HCT116 (cell line): ENCODE data around the gene MTHFD2L. TPM values are rescaled to one million over a fixed set of nuclear protein-coding genes. Genes with fewer than 3 reads are reported as not detected.

ENCODE experiments used
- ATAC-seq: fragments of 200-7000 bp; cut with Tn5 transposase; 2 replicates; pipeline ENCODE4 v1.9.1; 2020; ENCODE audit warnings: mild to moderate bottlenecking, moderate library complexity
- BruUV-seq: library from RNA; stranded (reverse); fragments of 400-500 nt; replicated peaks from 2 replicates; lab custom pipeline; 2021; lab: Mats Ljungman, UMichigan
- CTCF ChIA-PET: fragments of 300-600 bp; sonication (Branson Sonifier 250); formaldehyde crosslinking; loops from one replicate; lab custom pipeline; 2021; ENCODE audit warnings: antibody characterized with exemption; lab: Charles Lee
- POLR2A ChIA-PET: fragments of 300-600, 350-600 bp; sonication (Branson Sonifier 250); formaldehyde crosslinking; loops from one replicate; lab custom pipeline; 2021; ENCODE audit warnings: antibody characterized with exemption; lab: Charles Lee
- RAD21 ChIA-PET, 2 experiments: fragments of 300-600 bp; sonication (Branson Sonifier 250); formaldehyde crosslinking; loops; one replicate each; lab custom pipeline; 2023; ENCODE audit warnings: low total read pairs in 2 of 2; ENCODE audit not compliant: uncharacterized antibody in 2 of 2, unreplicated experiment in 2 of 2, low non-redundant PET in 1 of 2; lab: Charles Lee
- DNase-seq: peaks from one replicate; pipeline ENCODE4 v3.0.0-alpha.2; 2010; ENCODE audit warnings: low read depth, low spot score
- H2AFZ ChIP-seq: fragments of 200-600 bp; shearing (Covaris generic), sonication (generic); 2 replicates; pipeline ENCODE4 v1.6.1; 2017; ENCODE audit warnings: low read depth, mixed run types, mixed read lengths, antibody characterized with exemption, low read length; ENCODE audit not compliant: poor library complexity, severe bottlenecking
- H3K27ac ChIP-seq: 2 replicates; pipeline ENCODE4 v1.5.1; 2012; ENCODE audit warnings: low read depth, low read length
- H3K27me3 ChIP-seq: fragments of 200-600 bp; sonication (generic); 2 replicates; pipeline ENCODE4 v1.6.1; 2016; ENCODE audit warnings: mixed run types, low read length, mixed read lengths; ENCODE audit not compliant: insufficient read depth
- H3K36me3 ChIP-seq, 2 experiments: fragments of 200-500 bp in 1 of 2; fragments of 200-600 bp in 1 of 2; sonication (Bioruptor generic) in 1 of 2; sonication (generic) in 1 of 2; 2 replicates each; pipeline versions ENCODE4 v1.5.1 to v1.6.1; 2014 to 2016; ENCODE audit warnings: low read length in 2 of 2, inconsistent platforms in 1 of 2, mixed read lengths in 1 of 2, mixed run types in 1 of 2; ENCODE audit not compliant: insufficient read depth in 2 of 2, control insufficient read depth in 1 of 2
- H3K4me1 ChIP-seq, 2 experiments: fragments of 200-600 bp in 1 of 2; sonication (generic) in 1 of 2; 2 replicates each; pipeline versions ENCODE4 v1.5.1 to v1.6.1; 2012 to 2017; ENCODE audit warnings: low read length in 2 of 2, inconsistent platforms in 1 of 2, mild to moderate bottlenecking in 1 of 2, mixed read lengths in 1 of 2, mixed run types in 1 of 2, moderate library complexity in 1 of 2; ENCODE audit not compliant: insufficient read depth in 2 of 2, control insufficient read depth in 1 of 2
- H3K4me2 ChIP-seq: fragments of 200-600 bp; sonication (generic); 2 replicates; pipeline ENCODE4 v1.6.1; 2017; ENCODE audit warnings: mixed run types, low read length, mixed read lengths
- H3K4me3 ChIP-seq, 2 experiments: fragments of 200-600 bp in 1 of 2; sonication (generic) in 1 of 2; replicated peaks in 1 of 2; 2 replicates each; pipeline ENCODE4 v1.5.1; 2011 to 2016; ENCODE audit warnings: low read length in 2 of 2, control low read depth in 1 of 2, low read depth in 1 of 2, mild to moderate bottlenecking in 1 of 2, mixed read lengths in 1 of 2, mixed run types in 1 of 2
- H3K79me2 ChIP-seq: fragments of 200-600 bp; sonication (generic); 2 replicates; pipeline ENCODE4 v1.6.1; 2017; ENCODE audit warnings: mild to moderate bottlenecking, mixed run types, low read length, moderate library complexity, mixed read lengths; ENCODE audit not compliant: insufficient read depth
- H3K9ac ChIP-seq: fragments of 200-600 bp; sonication (generic); 2 replicates; pipeline ENCODE4 v1.6.1; 2016; ENCODE audit warnings: low read length, mixed read lengths
- H3K9me2 ChIP-seq: fragments of 200-600 bp; sonication (generic), shearing (Covaris generic); 2 replicates; pipeline ENCODE4 v1.6.1; 2017; ENCODE audit warnings: mixed run types, mild to moderate bottlenecking, moderate library complexity; ENCODE audit not compliant: insufficient read depth
- H3K9me3 ChIP-seq, 2 experiments: fragments of 200-500 bp in 1 of 2; fragments of 200-600 bp in 1 of 2; sonication (Bioruptor generic) in 1 of 2; sonication (generic) in 1 of 2; 2 replicates each; pipeline ENCODE4 v1.6.1; 2014 to 2017; ENCODE audit warnings: low read length in 2 of 2, mixed read lengths in 2 of 2, inconsistent platforms in 1 of 2, low read depth in 1 of 2, mild to moderate bottlenecking in 1 of 2, mixed run types in 1 of 2, moderate library complexity in 1 of 2; ENCODE audit not compliant: control insufficient read depth in 1 of 2, insufficient read depth in 1 of 2
- H4K20me1 ChIP-seq: fragments of 200-600 bp; sonication (generic), shearing (Covaris generic); 2 replicates; pipeline ENCODE4 v1.6.1; 2017; ENCODE audit warnings: mixed run types, mild to moderate bottlenecking, moderate library complexity; ENCODE audit not compliant: insufficient read depth
- ATF3 ChIP-seq: IDR thresholded peaks from 2 replicates; pipeline ENCODE4 v1.6.1; 2012
- CBX3 ChIP-seq: IDR thresholded peaks from 2 replicates; pipeline ENCODE4 v1.6.1; 2012; ENCODE audit warnings: low read depth
- CEBPB ChIP-seq: IDR thresholded peaks from 2 replicates; pipeline ENCODE4 v1.6.1; 2012; ENCODE audit warnings: low read depth
- EGR1 ChIP-seq: IDR thresholded peaks from 2 replicates; pipeline ENCODE4 v1.6.1; 2012; ENCODE audit warnings: low read depth
- ELF1 ChIP-seq: IDR thresholded peaks from 2 replicates; pipeline ENCODE4 v1.6.1; 2012; ENCODE audit warnings: low read depth, borderline replicate concordance
- EZH2 ChIP-seq: fragments of 200-600 bp; sonication (generic); IDR thresholded peaks from 2 replicates; pipeline ENCODE4 v1.6.1; 2017; ENCODE audit warnings: antibody characterized with exemption, mixed run types
- EZH2phosphoT487 ChIP-seq: fragments of 200-600 bp; IDR thresholded peaks from 2 replicates; pipeline ENCODE4 v1.6.1; 2018; ENCODE audit warnings: antibody characterized with exemption, borderline replicate concordance
- FOSL1 ChIP-seq: IDR thresholded peaks from 2 replicates; pipeline ENCODE4 v1.6.1; 2012; ENCODE audit warnings: low read depth
- MAX ChIP-seq: IDR thresholded peaks from 2 replicates; pipeline ENCODE4 v1.6.1; 2012
- POLR2A ChIP-seq: IDR thresholded peaks from 2 replicates; pipeline ENCODE4 v1.7.0; 2011; ENCODE audit warnings: borderline replicate concordance; ENCODE audit not compliant: insufficient read depth, insufficient read length; ENCODE audit errors: extremely low read depth
- POLR2AphosphoS5 ChIP-seq: IDR thresholded peaks from 2 replicates; pipeline ENCODE4 v1.6.1; 2011; ENCODE audit warnings: mild to moderate bottlenecking, low read depth, low read length, moderate library complexity
- RAD21 ChIP-seq: IDR thresholded peaks from 2 replicates; pipeline ENCODE4 v1.6.1; 2012; ENCODE audit warnings: low read depth, mild to moderate bottlenecking
- REST ChIP-seq: IDR thresholded peaks from 2 replicates; pipeline ENCODE4 v1.6.1; 2012; ENCODE audit warnings: low read depth
- SIN3A ChIP-seq: IDR thresholded peaks from 2 replicates; pipeline ENCODE4 v1.6.1; 2012; ENCODE audit warnings: low read depth
- SRF ChIP-seq: IDR thresholded peaks from 2 replicates; pipeline ENCODE4 v1.6.1; 2012; ENCODE audit warnings: low read depth
- TCF7L2 ChIP-seq: IDR thresholded peaks from 2 replicates; pipeline ENCODE4 v1.7.0; 2011; ENCODE audit warnings: borderline replicate concordance, inconsistent platforms; ENCODE audit not compliant: insufficient read depth, insufficient read length; ENCODE audit errors: extremely low read depth
- YY1 ChIP-seq: IDR thresholded peaks from 2 replicates; pipeline ENCODE4 v1.6.1; 2011; ENCODE audit warnings: low read length, low read depth, moderate library complexity, mild to moderate bottlenecking; ENCODE audit not compliant: insufficient replicate concordance; ENCODE audit errors: extremely low read depth
- ZBTB33 ChIP-seq: IDR thresholded peaks from 2 replicates; pipeline ENCODE4 v1.6.1; 2011; ENCODE audit warnings: mild to moderate bottlenecking, low read length, moderate library complexity; ENCODE audit not compliant: insufficient replicate concordance; ENCODE audit errors: extremely low read depth
- ZNF274 ChIP-seq: fragments of 200-500 bp; sonication (Bioruptor generic); IDR thresholded peaks from 2 replicates; pipeline ENCODE4 v1.6.1; 2014; ENCODE audit warnings: mild to moderate bottlenecking, low read depth, low read length, inconsistent platforms
- intact Hi-C: fragments of 100-400 bp; cut with micrococcal nuclease; formaldehyde crosslinking; loops from 2 replicates; pipeline ENCODE4 v1.10.0; 2022
- total RNA-seq: library from RNA; stranded (reverse); gene quantifications from one replicate; pipeline ENCODE4 v1.2.1, GENCODE V29; 2021; ENCODE audit not compliant: unreplicated experiment

Gene MTHFD2L
- total RNA-seq, 1 experiment from 2014 or later = 15.0 TPM

- TF ChIP-seq EZH2phosphoT487 (no peak), MAX (no peak), SIN3A (no peak), ELF1 (no peak), FOSL1 (no peak)
These were observed 180.9 kb downstream of the MTHFD2L start (continued) for GRCh38 chr4:74338792-74339333.

- intact Hi-C loops = no loop called here
- Histone ChIP-seq H3K4me3 (no peak overlapping the region), H3K27me3 (no peaks in the 10 kb centered on the region), H4K20me1 (no peaks in the 10 kb centered on the region), H3K79me2 (no peaks in the 10 kb centered on the region), H3K4me1 (no peaks in the 10 kb centered on the region), H3K27ac (no peak overlapping the region), H3K9me3 (peaks cover 0 to 6% of the 10 kb centered on the region in 2 experiments; a peak in 2 of 4 replicates), H3K9ac (no peak overlapping the region), H3K36me3 (no peaks in the 10 kb centered on the region), H3K9me2 (no peaks in the 10 kb centered on the region), H3K4me2 (no peak overlapping the region), H2AFZ (no peak overlapping the region)
- ChIA-PET POLR2A (no interaction called here), RAD21 (no interaction called here), CTCF (no interaction called here)
- TF ChIP-seq CBX3 (no peak), POLR2AphosphoS5 (no peak), MAX (no peak), EZH2 (no peak), POLR2A (no peak), CEBPB (no peak), REST (no peak), EGR1 (no peak), TCF7L2 (no peak), EZH2phosphoT487 (no peak), ZBTB33 (no peak), ATF3 (no peak), FOSL1 (no peak), ELF1 (no peak), SIN3A (no peak), ZNF274 (no peak), SRF (no peak), RAD21 (no peak), YY1 (no peak)
- no peak for ATAC-seq
- DNase-seq = no peak
- no TSS peak for BruUV-seq
These were observed 181.6 kb downstream of the MTHFD2L start for GRCh38 chr4:74339501-74339900.
